Fibroblast of skin of back (primary cell): Measurements from ENCODE around the gene CHST15.
A peak's percentile ranks its signal among the peaks of the same experiment; 100 is the strongest.
"Not testable (repeated sequence)": the region's sequence is repeated elsewhere in the genome, so short reads cannot be mapped to it uniquely, and the experiment has no call there.

Source experiments
- DNase-seq: peaks from one replicate; pipeline ENCODE4 v3.0.0-alpha.2; 2013

CHST15 gene

DNA sequence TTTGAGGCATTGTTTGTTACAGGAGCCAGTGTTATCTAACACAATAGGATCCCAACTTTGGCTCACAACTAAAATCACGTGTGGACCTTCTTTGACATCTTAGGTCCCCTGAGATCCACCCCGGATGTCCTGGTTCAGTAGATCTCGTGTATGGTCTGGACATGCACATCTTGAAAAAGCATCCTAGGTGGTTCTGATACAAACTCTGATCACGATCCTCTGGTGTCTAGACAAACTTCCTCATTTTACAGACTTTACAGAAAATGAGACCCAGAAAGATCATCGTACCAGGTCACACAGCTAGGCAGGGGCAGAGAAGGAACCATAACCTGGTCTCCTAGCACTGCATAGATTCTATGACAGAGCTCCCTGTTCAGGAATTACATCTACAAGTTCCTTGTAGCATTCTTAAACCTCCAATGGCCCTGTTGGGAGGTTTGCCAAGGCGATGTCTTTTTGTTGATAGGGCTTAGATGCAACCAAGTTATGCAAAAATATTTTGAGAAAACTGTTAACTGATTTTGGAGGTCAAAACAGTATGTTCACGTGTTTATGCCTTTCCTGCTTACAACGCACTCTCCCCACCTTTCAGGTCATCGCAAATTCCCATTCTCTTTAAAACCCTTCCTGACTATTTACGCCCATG lies 30.8 kb upstream of the CHST15 start:
- no peak for DNase-seq

DNA sequence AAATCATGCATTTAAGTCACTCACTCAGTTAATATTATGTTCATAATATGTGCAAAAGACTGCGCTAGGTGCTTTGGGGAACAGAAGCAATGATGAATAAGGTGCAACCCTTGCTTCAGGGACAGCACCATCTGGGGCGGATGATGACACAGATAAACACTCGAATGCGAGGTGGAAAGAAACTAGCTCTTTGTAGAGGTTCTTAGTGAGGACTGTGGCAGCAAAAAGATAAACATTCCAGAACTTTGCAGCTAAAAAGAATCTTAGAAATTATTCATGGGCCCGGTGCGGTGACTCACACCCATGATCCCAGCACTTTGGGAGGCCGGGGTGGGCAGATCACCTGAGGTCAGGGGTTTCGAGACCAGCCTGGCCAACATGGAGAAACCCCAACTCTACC lies 29.8 kb upstream of the CHST15 start:
- DNase-seq, result peak; percentile 42

DNA sequence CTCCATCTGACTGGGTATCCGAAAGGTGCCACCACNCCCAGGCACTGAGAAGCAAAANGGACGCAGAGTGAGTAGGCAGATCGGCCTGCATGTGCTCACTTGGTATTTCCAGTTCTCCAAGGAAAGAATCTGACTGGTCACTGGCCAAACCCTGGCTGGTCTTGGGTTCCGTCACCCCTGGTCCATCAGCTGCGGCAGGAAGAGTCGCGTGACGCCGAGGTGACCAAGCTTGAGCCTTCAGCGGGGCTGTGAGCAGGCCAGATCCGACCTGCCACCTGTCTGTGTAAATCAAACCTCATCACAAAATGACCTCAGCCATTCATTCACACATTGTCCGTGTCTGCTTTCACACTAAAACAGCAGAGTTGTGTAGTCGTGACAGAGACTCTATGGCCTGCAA lies 28.8 kb upstream of the CHST15 start:
- no peak for DNase-seq

DNA sequence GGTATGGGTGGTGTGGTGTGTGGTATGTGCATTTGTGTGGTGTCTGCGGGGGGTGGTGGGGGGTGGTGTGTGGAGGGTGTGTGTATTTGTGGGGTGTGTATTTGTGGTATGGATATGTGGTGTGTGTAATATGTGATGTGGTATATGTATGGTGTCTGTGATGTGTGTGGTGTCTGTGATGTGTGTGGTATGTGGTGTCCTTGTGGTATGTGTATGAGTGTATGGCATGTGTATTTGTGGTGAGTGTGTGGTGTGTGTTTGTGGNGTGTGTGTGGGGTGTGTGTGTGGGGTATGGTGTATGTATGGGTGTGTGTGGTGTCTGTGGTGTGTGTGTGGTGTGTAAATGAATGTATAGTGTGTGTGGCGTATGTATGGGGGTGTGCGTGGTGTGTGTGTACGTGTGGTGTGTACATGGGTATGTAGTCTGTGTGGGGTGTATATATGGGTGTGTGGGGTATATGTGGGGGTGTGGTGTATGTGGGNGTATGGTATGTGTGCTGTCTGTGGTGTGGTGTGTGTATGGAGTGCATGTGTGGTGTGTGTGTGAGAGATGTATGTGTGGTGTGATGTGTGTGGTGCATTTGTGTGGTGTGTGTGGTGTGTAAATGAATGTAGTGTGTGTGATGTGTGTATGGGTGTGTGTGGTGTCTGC lies 27.1 kb upstream of the CHST15 start:
- DNase-seq, result no peak

DNA sequence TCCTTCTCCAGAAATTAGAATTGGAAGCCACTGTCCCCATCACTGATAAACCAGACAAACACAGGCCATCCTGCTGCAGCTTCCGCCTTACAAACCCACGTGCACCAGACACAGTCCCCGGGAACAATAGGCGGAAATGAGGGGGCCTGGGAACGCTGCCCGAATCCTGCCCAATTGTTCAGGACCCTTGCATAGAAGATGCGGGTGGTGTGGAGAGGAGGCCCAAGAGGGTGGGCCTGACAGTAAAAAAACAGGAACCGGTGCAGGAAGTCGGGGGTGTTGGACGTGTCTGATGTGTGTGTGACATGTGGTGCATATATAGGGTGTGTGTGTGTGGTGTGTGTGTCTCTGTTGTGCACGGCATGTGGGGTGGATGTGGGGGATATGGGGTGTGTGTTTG lies 26.5 kb upstream of the CHST15 start:
- DNase-seq, result no peak

DNA sequence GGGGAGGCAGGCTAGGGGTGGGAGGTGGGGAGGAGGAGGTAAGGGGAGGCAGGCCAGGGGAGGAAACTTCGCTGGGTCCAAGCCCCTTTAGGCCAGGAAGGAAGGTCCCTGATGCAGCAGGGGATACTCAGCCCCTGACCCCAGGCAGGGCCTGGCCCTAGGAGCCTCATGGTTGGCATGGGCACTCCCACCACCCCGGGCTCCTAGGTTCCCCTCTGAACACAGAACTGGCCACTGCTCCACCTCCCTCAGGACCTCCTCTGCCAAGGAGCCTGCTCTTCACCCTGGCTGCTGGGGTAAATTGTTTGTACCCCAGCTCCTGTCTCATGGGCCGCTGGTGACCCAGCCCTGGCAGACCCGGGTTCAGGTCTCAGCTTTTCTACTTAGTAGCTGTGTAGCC lies 25.8 kb upstream of the CHST15 start:
- DNase-seq, result no peak

DNA sequence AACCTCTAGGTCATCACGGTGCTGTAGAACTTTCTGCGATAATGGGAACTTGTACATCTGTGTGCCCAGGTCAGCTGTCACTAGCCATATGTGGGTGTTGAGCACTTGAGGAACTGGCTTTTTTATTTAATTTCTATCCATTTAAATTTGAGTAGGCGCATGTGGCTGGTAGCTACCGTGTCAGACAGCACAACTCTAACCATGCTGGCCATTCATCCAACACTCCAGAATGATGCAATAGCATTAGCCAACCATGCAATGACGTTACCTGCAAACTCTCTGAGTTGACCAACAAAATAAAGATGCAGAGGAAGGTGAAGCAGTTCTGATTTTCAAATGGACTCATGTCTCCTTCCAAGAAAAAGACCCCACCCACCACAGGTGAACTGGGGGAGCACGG lies 24.4 kb upstream of the CHST15 start:
- no peak for DNase-seq

DNA sequence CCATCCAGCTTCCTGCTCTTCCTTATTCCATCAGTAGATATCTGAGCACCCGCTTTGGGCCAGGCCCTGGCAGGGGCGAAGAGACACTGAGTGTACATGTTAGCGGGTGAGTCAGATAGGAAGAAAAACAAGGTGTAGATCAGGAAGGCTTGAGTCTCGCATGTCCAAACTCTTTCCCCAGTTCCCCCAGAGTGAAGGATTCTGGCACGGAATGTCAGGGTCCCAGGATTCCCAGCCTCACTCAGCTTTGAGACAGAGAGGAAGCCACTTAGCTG lies 24.1 kb upstream of the CHST15 start:
- no peak for DNase-seq

DNA sequence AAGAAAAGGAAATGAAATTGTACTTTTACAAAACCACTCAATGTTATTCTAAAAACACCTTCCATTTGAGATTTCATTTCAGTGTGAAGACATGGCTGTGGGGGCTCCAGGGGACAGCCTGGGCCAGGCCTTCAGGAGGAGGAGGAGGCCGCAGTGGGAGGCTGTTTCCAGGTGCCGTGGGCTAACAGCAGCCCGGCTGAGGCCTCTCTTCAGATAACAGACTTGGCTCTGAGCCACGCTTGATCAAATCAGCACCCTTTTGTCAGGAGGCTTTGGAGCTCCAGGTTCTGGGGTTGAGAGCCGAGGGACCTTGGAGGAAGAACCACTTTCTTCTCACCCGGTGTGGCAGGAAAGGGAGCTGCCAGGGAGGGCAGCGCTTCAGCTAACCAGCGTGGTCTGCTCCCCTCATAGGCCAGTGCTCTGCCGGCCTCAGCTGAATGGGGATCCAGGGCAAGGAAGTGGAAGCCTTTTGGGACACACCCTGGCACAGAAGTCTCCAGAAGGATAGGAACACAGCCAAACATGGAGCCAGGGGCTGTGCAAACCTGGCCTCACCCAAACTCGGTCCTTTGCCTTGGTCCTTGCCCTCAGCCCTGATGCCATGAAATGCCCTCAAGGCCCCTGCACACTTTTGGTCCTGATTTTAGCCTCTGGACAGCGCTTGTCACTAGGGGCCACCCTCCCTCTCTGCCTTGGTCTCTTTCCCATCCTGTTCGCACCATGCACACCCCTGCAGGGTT lies 23.5 kb upstream of the CHST15 start:
- DNase-seq, result no peak

DNA sequence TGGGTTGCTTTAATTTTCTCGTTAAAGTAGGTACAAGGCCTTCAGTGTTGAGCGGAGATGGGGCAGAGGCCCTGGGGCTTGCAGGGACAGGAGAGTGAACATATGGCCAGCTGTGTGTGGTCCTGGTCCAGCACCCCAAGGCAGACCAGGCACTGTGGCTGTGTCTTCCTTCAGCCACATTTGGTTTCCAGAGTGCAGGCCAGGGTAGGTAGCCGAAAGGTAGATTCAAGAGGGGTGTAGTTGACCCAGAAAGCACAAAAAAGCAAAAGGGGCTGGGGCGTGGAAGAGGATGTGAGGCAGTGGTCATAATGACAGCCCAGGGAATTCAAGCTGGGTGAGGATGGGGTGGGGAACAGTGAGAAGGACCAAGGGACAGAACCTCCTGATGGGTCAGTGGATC lies 21.3 kb upstream of the CHST15 start:
- DNase-seq, result no peak

DNA sequence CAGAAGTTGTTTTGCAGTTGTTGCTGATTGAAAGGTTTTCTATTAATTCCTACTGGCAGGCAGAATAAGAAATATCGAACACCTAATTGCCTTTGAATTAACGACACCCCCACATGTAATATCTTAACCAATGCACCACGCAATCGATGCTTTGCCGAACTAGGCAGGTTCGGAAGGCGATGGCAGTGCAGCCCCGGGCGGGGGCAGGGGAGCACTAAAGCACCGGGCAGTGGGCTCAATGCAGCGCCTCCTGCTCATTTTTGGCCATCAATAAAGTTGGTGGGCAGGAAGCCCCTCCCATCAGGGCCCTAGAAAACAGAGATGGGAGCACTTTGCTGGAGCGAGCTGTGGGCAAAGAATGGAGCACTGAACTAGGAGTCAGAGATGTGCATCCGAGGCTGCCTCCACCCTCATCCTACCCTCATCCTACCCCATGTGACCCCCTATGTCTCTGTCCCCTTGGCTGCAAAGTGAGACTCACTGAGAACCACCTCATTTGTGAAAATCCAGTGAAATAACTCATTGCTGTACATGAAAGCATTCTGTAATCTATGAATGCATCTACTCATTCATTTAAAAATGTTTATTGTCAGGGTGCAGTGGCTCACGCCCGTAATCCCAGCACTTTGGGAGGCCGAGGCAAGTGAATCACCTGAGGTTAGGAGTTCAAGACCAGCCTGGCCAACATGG lies 19.6 kb upstream of the CHST15 start:
- DNase-seq, result no peak

DNA sequence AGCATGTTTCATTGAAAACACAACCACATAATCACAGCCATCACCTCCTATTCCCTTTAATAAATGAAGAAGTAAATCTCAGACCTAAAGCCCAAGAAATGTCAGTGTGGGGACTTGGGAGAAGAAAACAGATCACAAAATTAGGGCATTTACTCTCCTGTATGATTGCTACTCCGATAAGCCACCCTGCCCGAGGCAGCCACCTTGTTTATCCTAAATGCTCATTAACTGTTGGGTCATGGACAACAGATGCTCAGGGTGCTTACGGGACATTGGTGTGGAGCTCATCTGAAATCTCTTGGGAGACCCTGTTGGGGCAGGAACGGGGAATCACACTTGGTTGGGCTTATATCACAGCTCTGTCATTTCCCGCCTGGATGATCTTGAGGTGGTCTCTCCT lies 17.5 kb upstream of the CHST15 start:
- no peak for DNase-seq

DNA sequence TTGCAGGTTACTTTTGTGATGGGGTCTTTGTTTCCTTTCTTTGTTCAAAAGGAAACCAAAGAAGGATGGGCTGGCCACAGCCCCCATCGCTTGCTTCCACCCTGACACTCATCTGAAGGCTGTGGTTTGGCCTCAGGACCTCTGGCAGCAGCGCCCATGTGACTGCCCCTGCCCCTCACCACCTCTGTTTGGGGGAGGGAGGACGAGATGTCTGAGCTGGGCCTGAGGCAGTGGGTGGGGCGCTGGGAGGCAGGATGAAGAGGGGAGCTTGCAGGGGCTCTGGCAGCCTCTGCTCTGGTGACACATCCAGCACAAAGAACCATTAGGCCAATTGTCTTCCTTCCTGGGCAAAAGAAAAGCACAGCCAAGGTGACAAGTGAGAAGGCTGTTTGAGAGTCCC lies 15.9 kb upstream of the CHST15 start:
- no peak for DNase-seq

DNA sequence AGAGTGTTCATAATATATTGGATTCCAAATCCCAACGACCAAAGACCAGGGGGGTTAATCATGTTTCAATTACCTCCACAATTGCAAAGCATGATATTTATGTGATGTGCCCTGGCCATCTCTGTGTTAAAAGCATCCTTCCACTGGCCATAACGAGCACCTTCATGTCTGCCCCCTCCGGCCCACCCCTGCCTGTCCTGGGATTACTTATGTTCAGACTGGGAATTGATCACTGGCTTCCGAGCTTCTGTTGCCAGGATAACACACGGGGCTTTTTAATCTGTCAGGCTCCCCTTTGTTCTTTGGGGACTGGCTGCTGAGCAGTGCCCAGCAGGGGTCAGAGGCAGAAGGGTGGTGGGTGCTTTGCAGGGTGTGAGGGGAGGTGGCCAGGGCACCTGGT lies 13.7 kb upstream of the CHST15 start:
- DNase-seq, result no peak

DNA sequence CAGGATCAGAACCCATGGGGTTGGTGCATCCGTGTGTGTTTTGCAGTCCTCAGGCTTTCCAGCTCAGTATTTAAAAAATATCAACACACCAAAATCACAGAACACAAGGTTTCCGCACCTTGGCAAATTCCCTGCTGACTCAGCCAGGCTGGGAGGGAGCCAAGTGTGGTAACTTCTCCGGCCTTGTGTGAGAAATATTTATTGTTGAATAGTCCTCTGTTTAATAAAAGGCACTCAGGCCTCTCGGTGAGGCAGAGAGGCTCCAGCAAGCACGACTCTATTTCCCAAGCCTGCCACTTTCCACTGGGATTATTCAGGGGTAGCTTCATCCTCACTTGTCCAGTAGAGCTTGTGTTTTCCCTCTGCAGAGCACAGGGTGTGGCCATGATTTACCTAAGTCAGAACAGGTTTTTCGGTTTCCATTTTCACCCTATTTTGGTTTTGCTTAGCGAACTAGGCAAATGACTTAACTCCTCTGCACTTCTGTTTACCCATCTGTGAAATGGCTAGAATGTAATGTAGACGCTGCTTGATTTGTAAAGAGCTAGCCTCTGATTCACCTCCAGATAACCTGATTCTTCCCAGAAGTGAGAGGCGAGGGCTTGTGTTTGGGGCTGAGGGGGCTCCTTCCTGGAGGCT lies 13.0 kb upstream of the CHST15 start:
- peak; percentile 23 for DNase-seq

DNA sequence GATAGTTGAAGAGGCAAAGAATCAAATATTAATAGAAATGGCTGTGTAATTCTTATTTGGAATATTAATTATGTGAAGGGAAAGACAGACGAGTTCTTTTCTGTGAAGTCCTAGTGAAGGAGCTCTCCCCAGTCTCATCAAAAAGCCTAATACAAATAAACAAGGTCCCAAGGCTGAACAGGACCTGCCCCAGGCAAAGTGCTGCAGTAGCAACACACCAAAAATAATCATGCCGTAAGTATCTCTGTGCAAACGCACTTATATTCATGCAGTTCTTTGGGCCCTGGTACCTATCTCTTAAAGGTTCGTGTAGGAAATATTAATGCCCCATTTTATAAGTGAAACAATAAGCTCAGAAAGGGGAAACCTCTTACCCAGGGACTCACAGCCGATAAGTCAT lies 12.2 kb upstream of the CHST15 start:
- DNase-seq, result no peak

DNA sequence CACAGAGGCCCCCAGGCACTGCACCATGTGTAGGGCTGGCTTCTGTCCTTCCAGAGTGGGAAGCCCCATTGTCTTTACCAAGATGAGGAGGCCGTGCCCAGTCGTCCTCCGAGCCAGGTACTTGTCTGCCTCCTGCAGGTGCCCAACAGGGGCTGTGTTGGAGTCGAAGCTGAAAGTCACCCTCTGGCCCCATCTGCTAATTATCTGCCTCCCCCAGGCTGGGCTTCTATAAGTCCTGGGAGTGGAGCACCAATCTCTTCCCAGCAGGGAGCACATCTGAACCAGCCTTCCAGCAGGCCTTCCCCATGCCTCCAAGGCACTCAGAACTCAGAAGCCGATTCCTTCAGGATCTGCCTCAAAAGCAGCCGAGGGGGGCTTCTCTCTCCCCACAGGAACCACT lies 11.6 kb upstream of the CHST15 start:
- DNase-seq, result no peak

DNA sequence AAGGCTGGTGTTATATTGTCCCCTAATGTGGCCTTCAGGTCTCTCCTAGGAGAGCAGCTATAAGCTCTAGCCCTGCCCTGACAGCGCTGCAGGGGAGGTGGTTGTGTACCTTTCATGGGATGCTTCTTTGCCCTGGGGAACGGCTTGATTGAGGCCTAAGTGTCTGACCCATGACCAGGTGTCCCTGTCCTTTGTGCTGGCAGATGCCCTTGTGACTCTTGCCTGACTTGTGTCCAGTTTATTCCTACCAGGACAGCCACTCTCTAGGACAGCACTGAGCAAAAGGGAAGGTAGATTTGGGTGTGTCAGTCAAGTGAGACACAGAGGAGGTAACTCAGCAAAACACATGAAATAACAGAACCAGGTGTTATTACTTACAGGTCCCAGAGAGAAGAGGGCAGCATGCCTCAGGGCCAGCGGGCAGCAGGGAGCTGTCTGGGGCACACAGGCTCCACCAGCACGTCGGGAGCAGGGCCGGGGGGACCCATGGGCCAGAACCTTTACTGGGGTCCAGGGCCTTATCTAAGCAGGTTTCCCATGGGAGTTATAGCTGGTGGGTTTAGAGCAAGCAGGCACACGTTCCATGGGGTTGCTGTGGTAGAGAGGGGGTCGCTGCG lies 10.7 kb upstream of the CHST15 start:
- no peak for DNase-seq

DNA sequence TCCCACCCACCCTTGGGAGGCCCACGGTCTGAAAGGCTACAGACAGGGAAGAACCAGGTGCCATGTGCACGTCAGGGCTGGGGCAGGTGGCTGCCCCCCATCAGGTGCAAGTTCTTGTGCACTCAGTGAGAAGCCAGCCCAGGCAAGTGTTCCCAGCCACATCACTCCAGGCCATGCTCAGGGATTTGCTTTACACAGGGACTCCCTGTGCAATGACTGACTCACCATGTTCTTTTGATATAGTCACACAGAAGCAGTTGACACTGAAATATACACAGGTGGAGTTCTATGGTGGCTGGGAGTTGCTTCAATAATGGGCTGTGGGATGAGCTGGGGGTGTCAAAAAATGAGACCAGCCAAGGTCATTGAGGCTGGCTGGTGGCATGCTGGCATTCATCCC lies 8.0 kb upstream of the CHST15 start:
- no peak for DNase-seq

DNA sequence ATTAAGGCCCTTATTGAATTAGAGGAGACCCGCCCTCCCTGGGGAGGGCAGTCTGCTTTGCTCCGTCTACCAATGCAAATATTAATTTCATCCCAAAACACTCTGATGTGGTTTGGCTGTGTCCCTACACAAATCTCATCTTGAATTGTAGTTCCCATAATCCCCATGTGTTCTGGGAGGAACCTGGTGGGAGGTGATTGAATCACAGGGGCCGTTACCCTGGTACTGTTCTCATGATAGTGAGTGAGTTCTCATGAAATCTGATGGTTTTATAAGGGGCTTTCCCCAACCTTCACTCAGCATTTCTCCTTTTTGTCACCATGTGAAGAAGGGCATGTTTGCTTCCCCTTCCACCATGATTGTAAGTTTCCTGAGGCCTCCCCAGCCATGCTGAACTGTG lies 7.3 kb upstream of the CHST15 start:
- not testable (repeated sequence) for DNase-seq

DNA sequence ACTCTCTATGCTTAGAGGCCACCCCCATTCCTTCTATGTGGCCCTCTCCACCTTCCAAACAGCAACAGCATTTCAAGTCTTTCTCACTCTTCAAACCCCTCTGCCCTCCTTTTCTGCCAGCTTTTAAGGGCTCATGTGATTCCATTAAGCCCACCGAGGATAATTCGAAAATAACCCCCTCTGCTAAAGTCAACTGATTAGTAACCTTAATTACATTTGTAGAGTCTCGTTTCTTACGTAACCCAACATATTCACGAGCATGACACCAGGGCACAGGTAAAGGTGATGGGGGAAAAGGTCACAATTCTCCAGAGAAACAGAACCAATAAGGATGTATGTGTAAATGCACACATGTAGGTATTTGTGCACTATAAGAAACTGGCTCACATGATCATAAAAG lies 6.7 kb upstream of the CHST15 start:
- DNase-seq, result no peak

DNA sequence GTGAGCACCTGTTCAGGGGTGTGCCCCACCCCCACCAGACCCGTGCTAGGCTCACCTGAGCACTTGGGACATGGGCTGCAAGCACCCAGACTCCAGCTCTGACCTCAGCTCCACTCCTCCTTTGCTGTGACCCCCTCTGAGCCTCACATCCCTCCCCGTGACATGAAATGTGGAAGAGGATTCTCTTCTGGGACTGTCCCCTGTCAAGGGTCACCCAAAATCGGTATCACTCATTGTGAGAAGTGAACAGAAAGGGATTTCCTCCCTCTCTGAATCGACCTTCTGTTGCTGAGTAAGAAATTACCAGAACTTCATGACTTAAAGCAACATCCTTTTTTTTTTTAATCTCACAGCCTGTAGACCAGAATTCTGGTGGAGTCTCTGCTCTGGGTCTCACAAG lies 6.2 kb upstream of the CHST15 start:
- no peak for DNase-seq

DNA sequence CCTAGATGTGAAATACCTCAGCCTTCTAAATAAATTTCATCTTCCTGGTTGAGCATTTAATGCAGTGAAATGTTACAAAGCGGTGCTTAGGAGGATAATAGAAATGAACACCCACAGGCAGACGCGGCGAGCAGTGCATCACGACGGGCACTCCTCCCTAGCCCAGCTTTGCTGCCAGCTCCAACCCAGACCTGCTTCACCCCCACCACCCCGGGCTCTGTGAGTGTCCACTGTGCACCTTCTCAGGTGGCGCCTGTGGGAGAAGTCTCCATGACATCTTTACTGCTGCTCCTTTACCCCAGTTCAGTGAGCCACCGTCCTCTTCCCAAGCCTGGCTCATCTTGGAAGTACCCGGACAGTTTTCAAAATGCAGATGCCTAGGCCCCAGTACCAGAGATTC lies 5.2 kb upstream of the CHST15 start:
- DNase-seq, result no peak
